Endothelial cell of hepatic sinusoid (primary cell): ENCODE measurements around the gene NDUFV2.
"Not testable (repeated sequence)": the region's sequence is repeated elsewhere in the genome, so short reads cannot be mapped to it uniquely, and the experiment has no call there.

Experiments used
- in situ Hi-C: cut with HindIII; loops from 2 replicates; pipeline ENCODE4 v1.10.0; 2017; ENCODE audit warnings: low sequenced_read_pairs

NDUFV2 gene

DNA sequence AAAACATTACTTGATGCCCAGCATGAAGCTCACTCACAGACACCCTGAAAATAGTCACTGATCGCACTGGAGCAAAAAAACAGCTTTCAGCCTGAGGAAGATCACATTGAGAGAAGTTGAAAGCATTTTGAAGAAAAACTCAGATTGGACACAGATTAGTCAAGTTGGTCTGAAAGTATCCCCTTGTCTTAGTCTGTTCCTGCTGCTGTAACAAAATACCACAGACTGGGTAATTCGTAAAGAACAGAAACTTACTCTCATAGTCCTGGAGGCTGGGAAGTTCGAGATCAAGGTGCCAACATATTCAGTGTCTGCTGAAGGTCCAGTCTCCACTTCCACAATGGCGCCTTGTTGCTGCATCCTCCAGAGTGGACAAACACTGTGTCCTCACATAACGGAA is 14.2 kb upstream of the NDUFV2 start:
- in situ Hi-C loops = no loop called here

DNA sequence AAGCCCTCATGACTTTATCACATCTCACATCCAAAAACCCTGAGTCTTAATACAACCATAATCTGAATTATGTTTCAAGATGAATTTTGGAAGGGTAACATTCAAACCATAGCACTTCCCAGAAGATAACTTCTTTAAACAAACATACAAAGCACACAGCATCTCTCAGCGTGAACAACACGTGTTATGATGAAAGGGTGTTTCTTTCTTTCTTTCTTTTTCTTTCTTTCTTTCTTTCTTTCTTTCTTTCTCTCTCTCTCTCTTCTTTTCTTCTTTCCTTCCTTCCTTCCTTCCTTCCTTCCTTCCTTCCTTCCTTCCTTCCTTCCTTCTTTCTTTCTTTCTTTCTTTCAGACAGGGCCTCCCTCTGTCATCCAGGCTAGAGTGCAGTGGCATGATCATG is 13.8 kb upstream of the NDUFV2 start:
- in situ Hi-C loops = not testable (repeated sequence)

DNA sequence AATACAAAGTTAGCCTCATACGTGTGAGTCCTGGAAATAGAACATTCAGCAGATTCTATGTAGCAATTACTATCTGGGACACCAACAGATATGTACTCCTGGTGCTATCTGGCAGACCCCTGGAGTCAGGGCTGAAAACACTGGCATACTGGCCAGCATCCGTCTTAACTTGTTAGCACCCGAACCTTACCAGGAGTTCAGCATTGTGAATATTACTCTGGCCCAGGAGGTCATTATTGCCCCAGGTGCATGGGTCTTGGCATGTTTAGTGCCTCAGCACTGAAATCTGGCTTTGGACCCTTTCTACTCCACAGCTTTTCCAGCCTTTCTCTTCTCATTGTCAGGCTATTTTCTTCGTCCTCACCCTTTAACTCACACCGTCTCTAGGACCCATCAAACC is 11.9 kb upstream of the NDUFV2 start:
- in situ Hi-C loops = no loop called here

- in situ Hi-C loops = no loop called here
Observed at GRCh38 chr18:9091066-9091476, 11.4 kb upstream of the NDUFV2 start.

GRCh38 chr18:9092665-9093064 is 9.8 kb upstream of the NDUFV2 start:
- in situ Hi-C loops = no loop called here

GRCh38 chr18:9093109-9093508 is 9.4 kb upstream of the NDUFV2 start:
- in situ Hi-C loops = not testable (repeated sequence)

DNA sequence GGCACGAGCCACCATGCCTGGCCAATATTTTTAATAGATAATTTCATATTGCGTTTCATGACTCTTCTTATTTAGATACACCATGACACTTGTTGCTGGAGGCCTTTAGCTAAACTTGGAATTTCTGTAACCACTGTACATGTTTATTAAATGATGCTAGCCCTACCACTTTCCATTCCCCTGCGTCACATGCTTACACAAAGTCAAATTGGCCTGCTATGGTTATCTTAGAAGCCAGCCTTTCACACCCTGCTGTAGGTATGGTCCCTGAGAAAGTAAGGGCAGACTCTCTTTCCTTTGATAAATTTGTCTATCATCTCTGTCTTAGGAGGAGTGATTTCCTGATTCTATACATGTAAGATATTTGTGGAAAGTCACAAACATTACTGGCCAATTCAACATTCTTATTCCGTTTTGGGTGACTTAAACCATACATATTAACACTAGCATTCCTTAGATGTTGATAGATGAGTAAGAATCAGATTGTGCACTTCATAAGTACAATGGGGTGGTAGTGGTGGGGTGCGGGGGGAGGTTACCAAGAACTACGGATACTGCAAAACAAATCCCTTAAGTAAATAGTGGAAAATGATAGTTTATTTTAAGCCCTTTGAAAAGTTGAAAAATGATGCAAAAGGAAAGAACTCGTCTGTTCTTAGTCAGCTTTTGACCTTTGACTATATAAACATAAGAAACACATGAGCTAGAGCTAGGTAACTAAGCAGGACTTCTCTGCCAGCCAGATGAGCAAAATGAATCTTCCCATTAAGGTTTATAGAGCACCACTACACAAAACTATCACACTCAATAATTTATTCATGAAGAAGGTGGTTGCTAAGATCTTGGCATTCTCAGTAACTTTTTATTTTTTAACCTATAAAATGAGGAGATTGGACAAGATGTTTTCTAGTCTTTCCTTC is 7.9 kb upstream of the NDUFV2 start:
- in situ Hi-C loops = no loop called here

DNA sequence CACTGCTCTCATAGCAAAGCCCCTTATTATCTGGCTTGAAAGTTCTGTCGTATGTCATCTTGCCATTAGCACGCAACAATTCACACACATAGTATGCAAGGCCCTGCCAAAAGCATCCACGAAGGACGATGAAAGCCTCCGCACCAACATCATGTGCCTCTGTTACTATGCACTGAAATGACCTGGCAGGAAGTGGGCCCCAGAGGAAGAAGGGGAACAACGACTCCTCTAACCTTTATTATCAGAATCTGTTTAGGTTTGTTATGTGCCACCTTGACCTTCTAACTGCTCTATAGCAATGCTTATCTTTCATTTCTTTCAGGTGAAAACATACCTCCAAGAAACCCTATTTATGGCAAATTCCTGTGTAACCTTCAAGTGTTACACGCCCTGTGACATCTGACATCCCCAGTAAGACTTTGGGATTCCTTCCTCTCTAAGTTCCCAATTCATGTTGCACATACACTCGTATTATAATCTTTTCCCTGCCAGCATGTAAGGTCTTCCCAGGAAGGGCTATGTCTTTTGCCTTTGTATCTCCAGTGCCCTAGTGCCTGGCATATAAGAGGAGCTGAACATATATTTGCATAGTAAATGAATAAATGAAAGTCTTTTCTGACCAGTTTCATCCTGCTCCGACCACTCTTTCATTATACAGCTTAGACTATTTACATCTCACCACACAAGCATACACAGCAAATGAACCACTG is 7.0 kb upstream of the NDUFV2 start:
- in situ Hi-C loops = no loop called here

DNA sequence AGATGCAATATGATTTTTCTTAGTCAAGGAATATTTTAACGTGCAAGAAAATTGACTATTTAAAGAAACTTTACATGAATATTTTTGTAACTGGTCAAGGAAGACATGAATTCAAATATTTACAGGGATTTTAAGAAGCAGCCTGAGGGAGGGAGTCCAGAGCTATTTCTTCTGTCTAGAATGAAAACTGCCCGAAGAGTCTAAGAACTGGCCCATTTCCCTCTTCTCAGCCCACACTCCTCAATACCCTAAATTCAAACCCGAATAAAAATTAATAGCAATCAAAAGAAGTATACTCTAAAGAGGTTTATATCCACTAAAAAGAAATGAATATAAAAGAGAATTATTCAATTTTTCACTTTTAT is 6.5 kb upstream of the NDUFV2 start:
- in situ Hi-C loops = no loop called here

- in situ Hi-C loops = no loop called here
Observed at GRCh38 chr18:9096685-9097084, 5.8 kb upstream of the NDUFV2 start.

DNA sequence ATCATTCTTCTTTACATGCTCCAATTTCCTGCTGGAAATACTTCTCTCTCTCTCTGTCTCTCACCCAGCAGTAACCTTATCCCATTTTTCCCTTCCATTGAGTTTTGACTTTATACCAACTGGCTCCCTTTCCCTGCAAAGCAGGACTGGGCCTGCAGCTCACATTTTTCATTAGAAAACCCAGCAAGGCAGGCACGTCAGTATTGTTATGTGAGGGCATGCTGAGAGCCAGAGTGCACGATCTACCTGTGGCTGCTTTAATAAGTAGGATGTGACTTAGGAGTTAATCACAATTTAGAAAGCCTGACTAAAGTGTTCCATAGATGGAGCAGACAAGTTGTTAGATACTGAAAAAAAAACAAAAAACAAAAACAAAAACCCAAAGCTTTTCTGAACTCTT is 5.2 kb upstream of the NDUFV2 start:
- in situ Hi-C loops = no loop called here

GRCh38 chr18:9100796-9101195 is 1.7 kb upstream of the NDUFV2 start:
- in situ Hi-C loops = no loop called here

DNA sequence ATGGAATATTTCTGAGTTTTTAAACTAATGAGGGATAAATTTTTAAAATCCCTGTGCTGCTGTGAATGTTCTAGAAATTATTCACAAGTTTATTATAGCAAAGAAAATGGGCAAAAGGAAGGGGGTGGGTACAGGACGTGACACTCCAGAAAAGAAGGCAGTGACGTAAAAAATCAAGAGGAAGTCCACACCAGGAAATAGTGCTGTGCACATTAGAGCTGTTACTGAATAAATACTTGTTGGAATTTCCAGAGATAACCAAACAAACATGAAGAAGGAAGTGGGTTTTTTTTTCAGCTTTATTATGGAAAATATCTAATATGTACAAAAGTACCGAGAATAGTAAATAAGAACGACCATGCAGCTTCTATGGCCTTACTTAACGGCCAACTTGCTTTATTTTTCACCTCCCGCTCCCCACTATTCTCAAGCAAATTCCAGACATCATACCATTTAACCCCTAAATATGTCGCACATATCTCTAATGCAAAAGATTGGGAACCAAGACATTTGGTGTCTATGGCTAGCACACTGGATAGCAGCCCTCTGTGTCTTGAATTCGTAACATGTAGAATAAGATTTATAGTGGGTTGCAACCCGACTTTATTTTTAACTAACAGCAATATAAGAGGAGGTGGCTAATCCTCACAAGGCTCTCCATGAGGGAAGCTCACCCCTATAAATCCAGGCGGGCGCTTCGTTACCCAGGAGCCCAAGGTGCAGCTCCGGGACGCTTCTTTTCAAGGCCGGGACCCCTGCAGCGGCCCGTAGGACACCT is 580 bp upstream of the NDUFV2 start:
- in situ Hi-C loops = no loop called here

GRCh38 chr18:9103376-9103873 is 926 bp downstream of the NDUFV2 start:
- in situ Hi-C loops = no loop called here

- in situ Hi-C loops = no loop called here
Observed at GRCh38 chr18:9104244-9104901, 1.9 kb downstream of the NDUFV2 start.

GRCh38 chr18:9105420-9105819 is 2.9 kb downstream of the NDUFV2 start:
- in situ Hi-C loops = no loop called here

- in situ Hi-C loops = no loop called here
Observed at GRCh38 chr18:9106094-9106493, 3.6 kb downstream of the NDUFV2 start.

DNA sequence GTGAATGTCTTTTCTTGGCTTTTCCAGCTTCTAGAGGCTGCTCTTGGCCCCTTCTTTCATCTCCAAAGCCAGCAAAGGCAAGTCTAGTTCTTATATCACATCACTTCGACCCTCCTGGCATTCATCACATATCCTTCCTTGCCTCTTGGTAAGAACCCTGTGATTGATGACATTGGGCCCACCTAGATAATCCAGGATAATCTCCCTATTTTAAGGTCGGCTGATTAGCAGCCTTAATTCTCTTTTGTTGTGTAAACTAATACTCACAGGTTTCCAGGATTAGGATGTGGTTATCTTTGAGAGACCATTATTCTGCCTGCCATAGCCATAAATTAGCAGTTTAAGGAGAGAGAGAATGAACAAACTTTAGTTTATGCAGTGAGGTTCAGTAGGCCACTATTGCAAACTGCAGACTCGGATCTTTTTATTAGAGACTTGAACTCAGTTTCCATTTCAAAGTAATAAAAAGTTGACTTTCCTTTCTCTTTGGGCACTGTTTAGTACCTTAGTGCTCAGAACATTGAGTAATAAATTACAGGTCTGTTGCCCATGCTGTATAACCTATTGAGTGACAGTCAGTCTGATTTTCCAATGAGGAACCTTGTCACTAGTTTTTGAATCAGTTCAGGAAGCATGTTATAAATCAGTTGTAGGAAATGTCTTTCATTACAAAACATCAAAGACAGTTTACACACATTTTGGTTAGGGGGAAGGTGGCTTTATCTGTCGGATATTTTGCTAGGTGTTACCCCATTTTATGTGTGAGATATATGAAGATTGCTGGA is 4.5 kb downstream of the NDUFV2 start:
- in situ Hi-C loops = no loop called here

GRCh38 chr18:9108911-9109310 is 6.4 kb downstream of the NDUFV2 start:
- in situ Hi-C loops = no loop called here

DNA sequence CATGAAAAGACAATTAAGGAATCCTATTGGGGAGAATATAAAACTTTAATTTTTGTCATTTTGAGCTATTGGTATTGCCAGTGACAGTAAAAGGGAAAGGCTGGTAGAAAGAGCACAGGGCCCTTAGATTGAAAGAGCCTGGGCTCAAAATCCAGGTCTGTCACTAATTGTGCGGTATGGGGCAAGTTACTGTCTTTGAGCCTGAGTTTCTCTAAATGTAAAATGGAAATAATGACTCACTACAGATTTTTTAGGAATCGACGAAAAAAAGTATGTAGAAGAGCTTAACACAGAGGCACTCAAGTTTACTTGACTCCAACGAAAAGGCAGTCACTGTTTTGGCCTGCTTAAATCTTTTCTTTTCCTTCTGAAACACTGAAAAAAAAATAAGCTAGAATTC is 7.0 kb downstream of the NDUFV2 start:
- in situ Hi-C loops = no loop called here
